ENCODE data around the gene GSAP.

Gene GSAP

DNA sequence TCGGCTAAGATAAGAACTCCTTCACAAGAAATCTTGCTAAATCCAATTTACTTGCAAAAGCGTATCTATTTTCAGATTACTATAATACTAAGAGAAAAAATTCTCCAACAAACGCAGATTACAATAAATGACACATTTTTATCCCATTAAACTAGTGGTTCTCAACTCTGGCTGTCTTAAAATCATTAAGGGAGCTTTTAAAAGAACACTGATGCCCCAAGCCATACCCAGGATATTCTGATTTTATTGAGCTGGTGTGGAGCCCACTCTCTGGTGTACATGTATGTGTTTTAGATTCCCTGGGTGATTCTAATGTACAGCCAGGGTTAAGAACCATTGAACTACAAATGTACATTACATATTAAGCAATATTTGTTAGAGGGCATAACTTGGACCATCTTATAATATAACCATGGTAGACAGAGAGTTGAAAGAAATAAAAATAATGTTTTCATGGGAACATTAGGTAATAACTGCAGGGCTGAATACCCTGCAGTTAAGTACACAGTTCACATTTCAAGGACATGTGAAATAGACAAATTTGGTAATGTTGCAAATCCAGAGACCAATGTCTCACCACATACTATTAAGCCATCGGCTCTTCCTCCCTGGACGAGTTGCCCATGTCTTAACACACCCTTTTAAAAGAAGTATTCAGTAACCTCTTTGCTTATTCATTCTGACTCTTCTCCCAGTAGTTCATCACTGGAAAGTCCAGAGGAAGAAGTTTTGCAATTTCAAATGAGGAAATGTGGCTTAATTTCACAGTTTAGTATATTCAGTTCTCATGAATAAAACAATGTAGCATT is 6.2 kb downstream of the GSAP start:
- no peak overlapping the region for H3K4me3 ChIP-seq (ENCODE audit: low read depth, low read length)
- TF ChIP-seq, protein P1, sequence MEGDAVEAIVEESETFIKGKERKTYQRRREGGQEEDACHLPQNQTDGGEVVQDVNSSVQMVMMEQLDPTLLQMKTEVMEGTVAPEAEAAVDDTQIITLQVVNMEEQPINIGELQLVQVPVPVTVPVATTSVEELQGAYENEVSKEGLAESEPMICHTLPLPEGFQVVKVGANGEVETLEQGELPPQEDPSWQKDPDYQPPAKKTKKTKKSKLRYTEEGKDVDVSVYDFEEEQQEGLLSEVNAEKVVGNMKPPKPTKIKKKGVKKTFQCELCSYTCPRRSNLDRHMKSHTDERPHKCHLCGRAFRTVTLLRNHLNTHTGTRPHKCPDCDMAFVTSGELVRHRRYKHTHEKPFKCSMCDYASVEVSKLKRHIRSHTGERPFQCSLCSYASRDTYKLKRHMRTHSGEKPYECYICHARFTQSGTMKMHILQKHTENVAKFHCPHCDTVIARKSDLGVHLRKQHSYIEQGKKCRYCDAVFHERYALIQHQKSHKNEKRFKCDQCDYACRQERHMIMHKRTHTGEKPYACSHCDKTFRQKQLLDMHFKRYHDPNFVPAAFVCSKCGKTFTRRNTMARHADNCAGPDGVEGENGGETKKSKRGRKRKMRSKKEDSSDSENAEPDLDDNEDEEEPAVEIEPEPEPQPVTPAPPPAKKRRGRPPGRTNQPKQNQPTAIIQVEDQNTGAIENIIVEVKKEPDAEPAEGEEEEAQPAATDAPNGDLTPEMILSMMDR (IDR thresholded peaks at IDR 0.05; ENCODE audit: borderline replicate concordance, insufficient read depth, low read depth, low read length): no peak

DNA sequence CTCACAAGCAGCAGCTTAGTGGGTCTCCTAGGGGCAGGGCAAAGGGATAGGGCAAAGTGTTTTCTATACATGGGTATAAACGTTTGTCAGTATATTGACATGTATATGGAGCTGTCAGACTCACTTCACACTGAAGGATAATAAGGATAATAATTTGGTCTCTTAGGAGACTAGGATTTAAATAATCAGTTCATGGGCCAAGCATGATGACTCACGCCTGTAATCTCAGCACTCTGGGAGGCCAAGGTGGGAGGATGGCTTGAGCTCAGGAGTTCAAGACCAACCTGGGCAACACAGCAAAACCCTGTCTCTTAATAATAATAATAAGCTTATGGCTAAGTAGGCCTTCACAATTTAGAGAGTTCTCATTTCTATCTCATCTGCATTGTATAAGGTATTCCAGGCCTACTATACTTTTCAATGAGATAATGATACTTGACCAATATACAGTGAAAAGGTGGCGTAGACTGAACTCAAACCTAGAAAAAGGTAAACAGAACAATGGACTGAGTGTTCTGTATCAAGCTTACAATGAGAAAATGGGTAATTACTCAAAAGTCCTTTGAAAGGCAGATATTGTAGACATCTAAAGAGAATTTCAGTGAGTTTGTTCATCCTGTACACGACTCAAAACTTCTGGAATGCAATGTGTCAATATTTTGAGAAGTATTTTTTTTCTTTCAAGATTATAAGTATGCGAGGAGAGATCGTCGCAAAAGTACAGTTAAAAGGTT is 7.0 kb downstream of the GSAP start:
- TF ChIP-seq, protein P1 (IDR thresholded peaks at IDR 0.05; ENCODE audit: borderline replicate concordance, insufficient read depth, low read depth, low read length): no peak
- no peak overlapping the region for H3K4me3 ChIP-seq (ENCODE audit: low read depth, low read length)

DNA sequence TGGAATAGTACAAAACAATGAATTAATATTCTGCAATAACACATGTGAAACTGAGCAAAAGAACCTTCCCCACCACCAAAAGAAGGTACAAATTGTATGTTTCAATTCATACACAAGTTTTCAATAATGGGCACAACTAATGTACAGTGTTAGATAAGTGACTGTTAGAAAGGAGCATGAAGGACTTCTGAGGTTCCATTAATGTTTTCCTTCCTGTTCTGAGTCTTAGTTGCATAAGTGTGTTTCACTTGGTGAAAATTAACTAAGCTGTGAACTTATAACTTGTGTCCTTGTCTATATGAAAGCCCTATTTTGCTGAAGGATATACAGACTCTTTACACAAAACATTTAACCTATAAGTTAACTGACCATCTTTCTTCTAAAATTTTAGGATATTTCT is 8.2 kb downstream of the GSAP start:
- no peak overlapping the region for H3K4me3 ChIP-seq (ENCODE audit: low read depth, low read length)
- TF ChIP-seq, protein P1 (IDR thresholded peaks at IDR 0.05; ENCODE audit: borderline replicate concordance, insufficient read depth, low read depth, low read length): no peak

DNA sequence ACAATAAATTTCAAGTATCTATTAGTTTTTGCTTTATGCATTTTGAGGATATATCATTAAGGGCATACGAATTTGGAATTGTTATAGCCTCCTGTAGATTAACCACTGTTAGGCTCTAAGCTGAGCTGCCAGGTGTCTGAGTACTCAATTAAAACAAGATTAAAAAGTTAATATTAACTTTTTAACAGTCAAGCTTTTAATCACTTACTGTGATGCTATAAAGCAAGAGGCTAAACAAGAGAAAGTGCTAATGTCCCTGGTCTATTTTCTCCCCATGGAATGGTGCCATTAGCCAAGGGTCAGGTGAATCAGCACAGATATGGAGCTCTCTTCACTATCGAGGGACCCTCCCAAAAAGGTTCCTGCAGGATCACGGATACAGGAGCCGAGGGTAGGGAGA is 9.7 kb downstream of the GSAP start:
- TF ChIP-seq, protein P1 (IDR thresholded peaks at IDR 0.05; ENCODE audit: borderline replicate concordance, insufficient read depth, low read depth, low read length): no peak
- H3K4me3 ChIP-seq (ENCODE audit: low read depth, low read length): no peak overlapping the region

DNA sequence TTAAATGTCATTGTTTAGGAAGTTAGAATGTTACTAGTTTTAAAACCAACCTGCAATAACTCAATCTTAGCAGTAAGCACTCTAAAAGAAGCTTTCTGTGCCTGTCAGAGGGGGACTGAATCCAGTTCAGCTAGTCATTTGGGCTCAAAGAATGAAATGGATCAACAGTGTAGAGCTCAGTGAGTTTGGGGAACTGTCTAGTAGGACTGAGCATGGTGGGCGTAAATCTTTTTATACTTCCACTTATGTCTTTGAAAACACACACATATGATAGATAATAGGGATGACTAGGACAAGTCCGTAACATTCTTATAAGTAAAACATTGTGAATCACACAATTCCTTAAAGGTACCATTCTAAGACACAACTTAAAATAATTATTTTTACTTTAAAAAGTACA is 11.5 kb downstream of the GSAP start:
- no peak overlapping the region for H3K4me3 ChIP-seq (ENCODE audit: low read depth, low read length)
- TF ChIP-seq, protein P1 (IDR thresholded peaks at IDR 0.05; ENCODE audit: borderline replicate concordance, insufficient read depth, low read depth, low read length): no peak

DNA sequence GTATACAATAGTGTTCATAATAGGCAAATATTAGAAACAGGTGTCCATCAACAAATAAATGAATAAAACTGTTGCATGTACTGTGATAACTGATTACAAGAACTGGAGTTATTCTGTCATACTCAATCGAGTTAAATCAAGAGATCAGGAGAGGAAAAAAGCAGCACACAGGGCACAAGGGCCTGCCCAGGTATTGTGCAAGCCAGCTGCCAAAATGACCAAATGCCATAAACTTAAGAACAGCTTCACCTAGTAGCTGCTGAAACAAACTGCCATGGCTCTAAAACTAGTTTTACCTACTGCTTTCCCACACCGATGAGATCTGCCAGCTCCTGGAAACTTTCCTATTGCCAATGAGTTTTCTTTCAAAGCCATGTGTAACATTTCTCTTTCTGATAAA is 12.2 kb downstream of the GSAP start:
- H3K4me3 ChIP-seq (ENCODE audit: low read depth, low read length): no peak overlapping the region
- TF ChIP-seq, protein P1 (IDR thresholded peaks at IDR 0.05; ENCODE audit: borderline replicate concordance, insufficient read depth, low read depth, low read length): no peak

DNA sequence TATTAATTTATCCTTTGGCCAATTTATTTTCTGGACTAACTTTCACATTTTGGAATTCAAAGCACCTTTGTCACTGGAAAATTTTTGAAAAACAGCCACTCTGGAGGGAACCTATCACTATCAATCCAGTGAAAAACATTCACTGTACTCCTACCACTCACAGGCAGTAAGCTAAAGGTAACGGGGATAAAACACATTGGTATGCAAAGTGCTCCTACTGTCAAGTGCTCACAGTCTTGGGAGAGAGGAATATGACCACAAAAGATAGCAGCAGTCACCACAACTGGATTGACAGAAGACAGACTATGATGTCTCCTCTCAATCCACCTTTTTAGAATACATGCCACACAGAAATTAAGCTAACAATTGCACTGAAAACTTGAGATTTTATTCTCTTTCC is 13.3 kb downstream of the GSAP start:
- no peak overlapping the region for H3K4me3 ChIP-seq (ENCODE audit: low read depth, low read length)
- TF ChIP-seq, protein P1 (IDR thresholded peaks at IDR 0.05; ENCODE audit: borderline replicate concordance, insufficient read depth, low read depth, low read length): no peak

All from GM12875 (cell line).